ENCODE measurements around the gene EXOSC2. TPM values are rescaled to one million over a fixed set of nuclear protein-coding genes. Genes with fewer than 3 reads are reported as not detected.

Gene EXOSC2
- total and polyA plus RNA-seq, 2 of the 4 experiments (the other 2 are of a cell fraction): 27.0 to 48.6 TPM

DNA sequence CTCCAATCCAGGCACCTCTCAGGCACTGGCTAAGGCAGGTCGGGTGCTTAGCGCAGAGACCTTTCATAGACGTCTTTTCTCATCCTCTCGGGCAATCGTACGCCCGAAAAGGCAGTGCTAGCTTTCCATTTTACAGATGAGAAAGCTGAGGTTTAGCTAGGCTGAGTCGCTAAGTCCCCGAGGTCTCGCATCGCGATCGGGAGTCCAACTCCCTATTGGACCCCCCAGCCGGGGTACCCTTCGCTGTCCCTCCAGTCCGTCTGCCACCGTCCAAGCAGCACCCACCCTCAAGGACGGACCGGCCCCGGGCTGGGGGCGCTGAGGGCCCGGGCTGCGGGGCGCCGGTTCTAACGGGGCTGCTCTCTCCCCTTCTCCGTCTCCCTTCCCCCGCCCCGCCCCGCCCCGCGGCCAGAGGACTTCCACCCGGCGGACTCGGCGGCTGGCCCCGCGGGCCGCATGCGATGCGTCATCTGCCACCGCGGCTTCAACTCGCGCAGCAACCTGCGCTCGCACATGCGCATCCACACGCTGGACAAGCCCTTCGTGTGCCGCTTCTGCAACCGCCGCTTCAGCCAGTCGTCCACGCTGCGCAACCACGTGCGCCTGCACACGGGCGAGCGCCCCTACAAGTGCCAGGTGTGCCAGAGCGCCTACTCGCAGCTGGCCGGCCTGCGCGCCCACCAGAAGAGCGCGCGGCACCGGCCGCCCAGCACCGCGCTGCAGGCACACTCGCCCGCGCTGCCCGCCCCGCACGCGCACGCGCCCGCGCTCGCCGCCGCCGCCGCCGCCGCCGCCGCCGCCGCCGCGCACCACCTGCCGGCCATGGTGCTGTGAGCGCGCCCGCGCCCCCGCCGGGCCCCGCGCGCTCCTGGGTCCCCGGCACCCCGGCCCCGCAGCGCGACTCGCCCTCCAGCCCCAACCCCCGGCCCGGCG lies 12.5 kb upstream of the EXOSC2 start:
- ChIA-PET CTCF (interaction anchor here (1.3 to 1.7 kb wide), 2 partner anchors 20 to 219 kb away, joined by 5 read pairs; no protein-coding TSS in a partner anchor), POLR2A (ENCODE audit: unreplicated experiment) (no interaction called here)
- no peak overlapping the region for H4K5ac ChIP-seq (ENCODE audit: low read depth, low read length)
- DNase-seq (peak; percentile 88), ATAC-seq (ENCODE audit: low read depth) (peak; percentile 87)
- BruUV-seq (replicated peaks): no TSS peak
- no peak overlapping the region; the same call in 1 of the 2 replicates for H2BK120ac ChIP-seq (ENCODE audit: low read depth, low read length)
- H3K4me1 ChIP-seq (ENCODE audit: control insufficient read depth, insufficient read depth, low read length): peaks cover 5% of the 10 kb centered on the region
- no peaks in the 10 kb centered on the region for H3K79me1 ChIP-seq (ENCODE audit: low read depth in 1 of 2, low read length in 2 of 2)
- peak overlapping the region; percentile 97 for H3K4me2 ChIP-seq (ENCODE audit: low read depth, low read length)
- H2BK5ac ChIP-seq (ENCODE audit: low read depth, low read length, poor library complexity, severe bottlenecking): no peak overlapping the region
- H2AK9ac ChIP-seq (replicated peaks; ENCODE audit: low read depth, low read length, poor library complexity): peak overlapping the region; percentile 85
- H3K36me3 ChIP-seq (ENCODE audit: control insufficient read depth, insufficient read depth, low read length): no peaks in the 10 kb centered on the region
- no peak overlapping the region for H3K56ac ChIP-seq (ENCODE audit: extremely low read depth, insufficient read depth, low read length)
- dilution Hi-C loops (cut with HindIII; ENCODE audit: low sequenced_read_pairs, unreplicated experiment) (no loop called here), intact Hi-C loops (cut with micrococcal nuclease) (loop anchor here (5.0 to 10.0 kb wide), 3 partner anchors 316 to 574 kb away; no protein-coding TSS in a partner anchor), in situ Hi-C loops (cut with MboI; ENCODE audit: low sequenced_read_pairs) (no loop called here)
- H3K9ac ChIP-seq (ENCODE audit: low read depth, low read length): no peak overlapping the region
- H2AK5ac ChIP-seq (ENCODE audit: low read depth, low read length): peak overlapping the region; percentile 33; the same call in 1 of the 2 replicates
- H3K4ac ChIP-seq (ENCODE audit: low read depth, low read length): no peak overlapping the region
- peak overlapping the region; percentile 16 to 63; a peak in 2 of 4 replicates for H4K8ac ChIP-seq (ENCODE audit: low read depth in 2 of 2, low read length in 2 of 2)
- H2AFZ ChIP-seq (replicated peaks; ENCODE audit: low read length, poor library complexity): peak overlapping the region; percentile 96
- WGBS, 2 experiments (ENCODE audit: extremely low coverage in 2 of 2, insufficient read length in 1 of 2): 0% methylated on average over 24 of the region's 116 CpGs; no CpG with 5 or more reads in 1 of the 2 experiments
- no peak overlapping the region for H2BK15ac ChIP-seq (ENCODE audit: low read depth, low read length)
- H3K4me3 ChIP-seq (ENCODE audit: insufficient read depth, low read depth, low read length): peak overlapping the region; percentile 80
- H3K27ac ChIP-seq (ENCODE audit: insufficient read depth, low read length): no peak overlapping the region
- peak overlapping the region; percentile 41; the same call in 1 of the 2 replicates for H4K91ac ChIP-seq (ENCODE audit: insufficient read depth, low read depth, low read length)
- H4K20me1 ChIP-seq (ENCODE audit: insufficient read depth, low read length): no peaks in the 10 kb centered on the region
- no peak overlapping the region for H3K18ac ChIP-seq (ENCODE audit: low read depth, low read length)
- no peaks in the 10 kb centered on the region for H3K9me1 ChIP-seq (ENCODE audit: insufficient read depth, low read length)
- peak overlapping the region; percentile 45; the same call in 1 of the 2 replicates for H3K14ac ChIP-seq (replicated peaks; ENCODE audit: low read depth, low read length)
- H3K27me3 ChIP-seq (ENCODE audit: control insufficient read depth, insufficient read depth, low read length): peaks cover 23% of the 10 kb centered on the region
- H3K9me3 ChIP-seq (ENCODE audit: control insufficient read depth, insufficient read depth, low read length): no peaks in the 10 kb centered on the region
- H2BK20ac ChIP-seq (ENCODE audit: low read depth, low read length): no peak overlapping the region
- H3K23ac ChIP-seq (ENCODE audit: low read depth, low read length): peak overlapping the region; percentile 73; the same call in 1 of the 2 replicates
- TF ChIP-seq, protein P1, sequence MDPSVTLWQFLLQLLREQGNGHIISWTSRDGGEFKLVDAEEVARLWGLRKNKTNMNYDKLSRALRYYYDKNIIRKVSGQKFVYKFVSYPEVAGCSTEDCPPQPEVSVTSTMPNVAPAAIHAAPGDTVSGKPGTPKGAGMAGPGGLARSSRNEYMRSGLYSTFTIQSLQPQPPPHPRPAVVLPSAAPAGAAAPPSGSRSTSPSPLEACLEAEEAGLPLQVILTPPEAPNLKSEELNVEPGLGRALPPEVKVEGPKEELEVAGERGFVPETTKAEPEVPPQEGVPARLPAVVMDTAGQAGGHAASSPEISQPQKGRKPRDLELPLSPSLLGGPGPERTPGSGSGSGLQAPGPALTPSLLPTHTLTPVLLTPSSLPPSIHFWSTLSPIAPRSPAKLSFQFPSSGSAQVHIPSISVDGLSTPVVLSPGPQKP (IDR thresholded peaks at IDR 0.05; ENCODE audit: borderline replicate concordance, low read depth, low read length): no peak
- 0 out of 2 replicates have a peak, but pooled peaks have one; percentile 3 for TF ChIP-seq CEBPB (IDR thresholded peaks at IDR 0.05; ENCODE audit: low read depth, low read length)
- no peak for TF ChIP-seq RAD21 (IDR thresholded peaks at IDR 0.05; ENCODE audit: low read length)
- no peak for TF ChIP-seq RCOR1 (IDR thresholded peaks at IDR 0.05; ENCODE audit: insufficient replicate concordance, low read length)
- TF ChIP-seq, protein P2, sequence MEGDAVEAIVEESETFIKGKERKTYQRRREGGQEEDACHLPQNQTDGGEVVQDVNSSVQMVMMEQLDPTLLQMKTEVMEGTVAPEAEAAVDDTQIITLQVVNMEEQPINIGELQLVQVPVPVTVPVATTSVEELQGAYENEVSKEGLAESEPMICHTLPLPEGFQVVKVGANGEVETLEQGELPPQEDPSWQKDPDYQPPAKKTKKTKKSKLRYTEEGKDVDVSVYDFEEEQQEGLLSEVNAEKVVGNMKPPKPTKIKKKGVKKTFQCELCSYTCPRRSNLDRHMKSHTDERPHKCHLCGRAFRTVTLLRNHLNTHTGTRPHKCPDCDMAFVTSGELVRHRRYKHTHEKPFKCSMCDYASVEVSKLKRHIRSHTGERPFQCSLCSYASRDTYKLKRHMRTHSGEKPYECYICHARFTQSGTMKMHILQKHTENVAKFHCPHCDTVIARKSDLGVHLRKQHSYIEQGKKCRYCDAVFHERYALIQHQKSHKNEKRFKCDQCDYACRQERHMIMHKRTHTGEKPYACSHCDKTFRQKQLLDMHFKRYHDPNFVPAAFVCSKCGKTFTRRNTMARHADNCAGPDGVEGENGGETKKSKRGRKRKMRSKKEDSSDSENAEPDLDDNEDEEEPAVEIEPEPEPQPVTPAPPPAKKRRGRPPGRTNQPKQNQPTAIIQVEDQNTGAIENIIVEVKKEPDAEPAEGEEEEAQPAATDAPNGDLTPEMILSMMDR (conservative IDR thresholded peaks at IDR 0.05; ENCODE audit: low read depth, low read length): no peak
- TF ChIP-seq, protein P3, sequence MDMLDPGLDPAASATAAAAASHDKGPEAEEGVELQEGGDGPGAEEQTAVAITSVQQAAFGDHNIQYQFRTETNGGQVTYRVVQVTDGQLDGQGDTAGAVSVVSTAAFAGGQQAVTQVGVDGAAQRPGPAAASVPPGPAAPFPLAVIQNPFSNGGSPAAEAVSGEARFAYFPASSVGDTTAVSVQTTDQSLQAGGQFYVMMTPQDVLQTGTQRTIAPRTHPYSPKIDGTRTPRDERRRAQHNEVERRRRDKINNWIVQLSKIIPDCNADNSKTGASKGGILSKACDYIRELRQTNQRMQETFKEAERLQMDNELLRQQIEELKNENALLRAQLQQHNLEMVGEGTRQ (IDR thresholded peaks at IDR 0.05; ENCODE audit: low read depth, low read length): peak; percentile 62
- no peak for TF ChIP-seq POLR2A (IDR thresholded peaks at IDR 0.05; ENCODE audit: low read depth, low read length)
- TF ChIP-seq CHD1 (IDR thresholded peaks at IDR 0.05; ENCODE audit: low read depth, low read length): no peak
- no peak for TF ChIP-seq NFE2L2 (IDR thresholded peaks at IDR 0.05; ENCODE audit: low read depth, low read length)
- TF ChIP-seq BHLHE40 (IDR thresholded peaks at IDR 0.05; ENCODE audit: low read depth, low read length): peak; percentile 58; the same call in 1 of the 2 replicates
- peak; percentile 25; the same call in 1 of the 2 replicates for TF ChIP-seq FOS (IDR thresholded peaks at IDR 0.05; ENCODE audit: low read depth, low read length)
- TF ChIP-seq MAFK (IDR thresholded peaks at IDR 0.05; ENCODE audit: low read depth, low read length): no peak
- no peak for TF ChIP-seq SMC3 (IDR thresholded peaks at IDR 0.05; ENCODE audit: low read depth, low read length)
